SU-DHL-6 (cell line): ENCODE measurements around the gene PAQR4.
"Not testable (repeated sequence)": the region's sequence is repeated elsewhere in the genome, so short reads cannot be mapped to it uniquely, and the experiment has no call there.

Experiments used
- H2AFZ ChIP-seq: fragments of 200-600 bp; sonication (generic); 2 replicates; pipeline ENCODE4 v1.6.1; 2014; ENCODE audit warnings: low read depth, mild to moderate bottlenecking, moderate library complexity, mixed read lengths, antibody characterized with exemption, low read length; ENCODE audit not compliant: severe bottlenecking
- H3F3A ChIP-seq: fragments of 200-600 bp; shearing (Covaris generic); 2 replicates; pipeline ENCODE4 v1.6.0; 2016; ENCODE audit warnings: antibody characterized with exemption, mild to moderate bottlenecking; ENCODE audit not compliant: insufficient read depth
- H3K27ac ChIP-seq: fragments of 200-600 bp; sonication (generic); 2 replicates; pipeline ENCODE4 v1.5.1; 2016; ENCODE audit warnings: low read depth, mild to moderate bottlenecking, low read length, moderate library complexity, mixed read lengths
- H3K27me3 ChIP-seq: fragments of 200-600 bp; sonication (generic), shearing (Covaris generic); 2 replicates; pipeline ENCODE4 v1.6.0; 2014; ENCODE audit warnings: mild to moderate bottlenecking, low read length
- H3K36me3 ChIP-seq: fragments of 200-600 bp; sonication (generic); 2 replicates; pipeline ENCODE4 v1.6.1; 2014; ENCODE audit warnings: mild to moderate bottlenecking, low read length, mixed read lengths
- H3K4me2 ChIP-seq: fragments of 300-600, 200-600 bp; shearing (Covaris generic), sonication (generic); 2 replicates; pipeline ENCODE4 v1.6.0; 2014; ENCODE audit warnings: low read length, low read depth, mild to moderate bottlenecking; ENCODE audit not compliant: poor library complexity, severe bottlenecking
- H3K4me3 ChIP-seq: fragments of 200-600 bp; sonication (generic); 2 replicates; pipeline ENCODE4 v1.5.1; 2014; ENCODE audit warnings: antibody characterized with exemption, low read length, mild to moderate bottlenecking, mixed read lengths; ENCODE audit not compliant: insufficient read depth, poor library complexity, severe bottlenecking
- H3K79me2 ChIP-seq: fragments of 200-600 bp; sonication (generic); 2 replicates; pipeline ENCODE4 v1.6.1; 2014; ENCODE audit warnings: mild to moderate bottlenecking, low read length, moderate library complexity; ENCODE audit not compliant: insufficient read depth
- H3K9ac ChIP-seq: fragments of 200-600 bp; sonication (generic); 2 replicates; pipeline ENCODE4 v1.7.0; 2014; ENCODE audit warnings: mild to moderate bottlenecking, low read length
- H3K9me2 ChIP-seq: fragments of 200-600 bp; sonication (generic); replicated peaks from 2 replicates; pipeline ENCODE4 v1.6.1; 2014; ENCODE audit warnings: low read length; ENCODE audit not compliant: insufficient read depth
- H3K9me3 ChIP-seq: fragments of 200-600 bp; sonication (generic); 2 replicates; pipeline ENCODE4 v1.6.1; 2014; ENCODE audit warnings: low read length, mixed read lengths; ENCODE audit not compliant: insufficient read depth
- H4K20me1 ChIP-seq: fragments of 200-600 bp; sonication (generic); 2 replicates; pipeline ENCODE4 v1.6.1; 2014; ENCODE audit warnings: low read depth, mild to moderate bottlenecking, antibody characterized with exemption, low read length, moderate library complexity, mixed read lengths
- CTCF ChIP-seq: fragments of 200-600 bp; sonication (generic); IDR thresholded peaks from one replicate; pipeline ENCODE4 v1.5.1; 2017; ENCODE audit warnings: antibody characterized with exemption, mild to moderate bottlenecking, low read length, moderate library complexity; ENCODE audit not compliant: insufficient read depth, poor library complexity, severe bottlenecking
- EZH2phosphoT487 ChIP-seq: fragments of 200-600 bp; sonication (generic), shearing (Covaris generic); conservative IDR thresholded peaks from 2 replicates; pipeline ENCODE4 v1.6.1; 2018; ENCODE audit warnings: mild to moderate bottlenecking, antibody characterized with exemption, low read length, moderate library complexity, mixed read lengths

Gene PAQR4

GRCh38 chr16:2930236-2930635 lies 38.9 kb upstream of the PAQR4 start:
- no peaks in the 10 kb centered on the region for H3K9me3 ChIP-seq
- H3K4me2 ChIP-seq = no peak overlapping the region
- H3K36me3 ChIP-seq = no peaks in the 10 kb centered on the region
- no peak for TF ChIP-seq CTCF
- no peak for TF ChIP-seq EZH2phosphoT487
- H3K9me2 ChIP-seq = no peaks in the 10 kb centered on the region
- no peaks in the 10 kb centered on the region for H3K27me3 ChIP-seq
- no peak overlapping the region for H2AFZ ChIP-seq
- H4K20me1 ChIP-seq = no peaks in the 10 kb centered on the region
- H3K27ac ChIP-seq = no peak overlapping the region
- no peak overlapping the region for H3K4me3 ChIP-seq
- no peak overlapping the region for H3K9ac ChIP-seq
- no peaks in the 10 kb centered on the region for H3K79me2 ChIP-seq
- H3F3A ChIP-seq = no peaks in the 10 kb centered on the region

DNA sequence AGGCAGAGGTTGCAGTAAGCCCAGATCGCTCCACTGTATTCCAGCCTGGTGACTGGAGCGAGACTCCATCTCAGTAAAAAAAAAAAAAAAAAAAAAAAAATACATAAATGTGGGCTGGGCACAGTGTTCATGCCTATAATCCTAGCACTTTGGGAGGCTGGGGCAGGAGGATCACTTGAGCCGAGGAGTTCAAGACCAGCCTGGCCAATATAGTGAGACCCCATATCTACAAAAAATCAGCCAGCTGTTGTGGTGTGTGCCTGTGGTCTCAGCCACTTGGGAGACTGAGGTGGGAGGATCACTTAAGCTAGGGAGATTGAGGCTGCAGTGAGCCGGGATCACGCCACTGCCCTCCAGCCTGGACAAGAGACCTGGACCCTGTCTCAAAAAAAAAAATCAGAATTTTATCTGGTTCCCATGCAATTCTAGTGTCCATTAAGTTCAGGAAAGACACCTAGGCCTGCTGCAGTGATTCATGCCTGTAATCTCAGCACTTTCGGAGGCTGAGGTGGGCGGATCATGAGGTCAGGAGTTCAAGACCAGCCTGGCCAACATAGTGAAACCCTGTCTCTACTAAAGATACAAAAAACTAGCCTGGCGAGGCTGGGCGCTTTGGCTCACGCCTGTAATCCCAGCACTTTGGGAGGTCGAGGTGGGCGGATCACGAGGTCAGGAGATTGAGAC lies 37.8 kb upstream of the PAQR4 start:
- H3K27ac ChIP-seq, H3K36me3 ChIP-seq, H4K20me1 ChIP-seq: not testable (repeated sequence)

GRCh38 chr16:2933136-2933535 lies 36.0 kb upstream of the PAQR4 start:
- TF ChIP-seq EZH2phosphoT487 (no peak), CTCF (no peak)
- H3K9me2 ChIP-seq = no peaks in the 10 kb centered on the region
- H3K9ac ChIP-seq = no peak overlapping the region

More for the DNA sequence above, 37.8 kb upstream of the PAQR4 start:
- H2AFZ ChIP-seq, H3K4me3 ChIP-seq, H3K27me3 ChIP-seq, H3K9ac ChIP-seq, H3K9me2 ChIP-seq, H3K4me2 ChIP-seq, H3F3A ChIP-seq, H3K79me2 ChIP-seq, H3K9me3 ChIP-seq: not testable (repeated sequence)

GRCh38 chr16:2933701-2934100 lies 35.4 kb upstream of the PAQR4 start:
- no peak overlapping the region for H3K4me3 ChIP-seq
- no peak overlapping the region for H3K27ac ChIP-seq
- H3K36me3 ChIP-seq = no peaks in the 10 kb centered on the region
- H3K9ac ChIP-seq = no peak overlapping the region
- H3F3A ChIP-seq = no peaks in the 10 kb centered on the region
- H4K20me1 ChIP-seq = no peaks in the 10 kb centered on the region
- no peaks in the 10 kb centered on the region for H3K9me2 ChIP-seq
- H3K27me3 ChIP-seq = no peaks in the 10 kb centered on the region
- no peaks in the 10 kb centered on the region for H3K9me3 ChIP-seq
- H2AFZ ChIP-seq = no peak overlapping the region
- no peak overlapping the region for H3K4me2 ChIP-seq
- no peak for TF ChIP-seq CTCF
- TF ChIP-seq EZH2phosphoT487 = no peak
- H3K79me2 ChIP-seq = no peaks in the 10 kb centered on the region

More at GRCh38 chr16:2933136-2933535, 36.0 kb upstream of the PAQR4 start:
- Histone ChIP-seq H3K4me2 (no peak overlapping the region), H3K4me3 (no peak overlapping the region), H4K20me1 (no peaks in the 10 kb centered on the region), H3K9me3 (no peaks in the 10 kb centered on the region), H3F3A (no peaks in the 10 kb centered on the region), H2AFZ (no peak overlapping the region), H3K27ac (no peak overlapping the region), H3K36me3 (no peaks in the 10 kb centered on the region), H3K79me2 (no peaks in the 10 kb centered on the region), H3K27me3 (no peaks in the 10 kb centered on the region)
